Right lobe of liver (tissue), 6 donors: ENCODE data around the gene AGPAT2. TPM values are rescaled to one million over a fixed set of nuclear protein-coding genes. Genes with fewer than 3 reads are reported as not detected.

Experiments
- ATAC-seq, 4 donors: fragments of 200-7000 bp; cut with Tn5 transposase; one replicate each; pipeline ENCODE4 v1.9.1; 2020; ENCODE audit warnings: mild to moderate bottlenecking in 4 of 4, moderate library complexity in 4 of 4
- DNase-seq, 3 donors: peaks; one replicate each; pipeline ENCODE4 v3.0.0-alpha.2; 2020
- H3K27ac ChIP-seq, 3 donors: fragments of 200-600 bp; one replicate each; pipeline ENCODE4 v1.8.0; 2022
- H3K27me3 ChIP-seq, 2 donors: fragments of 200-600 bp; one replicate each; pipeline ENCODE4 v1.8.0; 2022
- H3K36me3 ChIP-seq, 4 donors: fragments of 200-600 bp; sonication (generic) in 1 of 4; one replicate each; pipeline versions ENCODE4 v1.5.1 to v1.8.0; 2017 to 2022; ENCODE audit warnings: control low read depth in 1 of 4
- H3K4me1 ChIP-seq, 4 donors: fragments of 200-600 bp; sonication (generic) in 1 of 4; one replicate each; pipeline versions ENCODE4 v1.5.1 to v1.8.0; 2017 to 2022; ENCODE audit warnings: control low read depth in 1 of 4
- H3K4me3 ChIP-seq, 3 donors: fragments of 200-600 bp; one replicate each; pipeline ENCODE4 v1.8.0; 2022
- H3K9me3 ChIP-seq, 4 donors: fragments of 200-600 bp; sonication (generic) in 1 of 4; one replicate each; pipeline versions ENCODE4 v1.5.1 to v1.8.0; 2017 to 2022; ENCODE audit warnings: control low read depth in 1 of 4
- POLR2A ChIP-seq: fragments of 450-650 bp; IDR thresholded peaks from one replicate; pipeline ENCODE4 v1.6.1; 2017; ENCODE audit warnings: antibody characterized with exemption, mild to moderate bottlenecking
- WGBS: methylation state at CpG from one replicate; pipeline ENCODE4 v1.1.6; 2018; ENCODE audit warnings: low coverage, low lambda C conversion rate; ENCODE audit not compliant: insufficient coverage; ENCODE audit errors: missing lambda C conversion rate; 5-methylcytosine and 5-hydroxymethylcytosine counted together
- intact Hi-C, 2 donors: fragments of 100-400 bp; cut with DNase I; formaldehyde crosslinking; loops; one replicate each; pipeline versions ENCODE4 v1.11.2 to v1.14.1; 2022
- total RNA-seq, 6 experiments: library from RNA; depleted of rRNA in 2 of 6; stranded (reverse); fragments of >200 nt in 2 of 6; fragmentation: NEBNext Ultra II Directional in 3 of 6; extraction: Animal tissue kit (Norgen Biotek cat#: 25700) in 3 of 6; gene quantifications; one replicate each; pipeline versions ENCODE4 v1.1.0 to v1.2.4, GENCODE V29; 2016 to 2023
- TF ChIP-seq, protein P1 (sequence below), 4 donors: fragments of 200-600 bp in 3 of 4; fragments of 450-650 bp in 1 of 4; IDR thresholded peaks; one replicate each; pipeline versions ENCODE4 v1.5.1 to v1.8.0; 2016 to 2022; ENCODE audit warnings: antibody characterized with exemption in 4 of 4, mild to moderate bottlenecking in 2 of 4
- donor health status: DM: no; HTN: yes; CAD: no.
- donor health status: DM: no; HTN: no; CAD: no.
- donor health status: DM: no; HTN: no; CAD: no.
- donor health status: DM: no; HTN: yes; CAD: no.
- donor health status: DM: no; HTN: yes; CAD: no.

The AGPAT2 gene
- total RNA-seq, 6 experiments from 2014 or later: 117 to 379 (median 184) TPM

DNA sequence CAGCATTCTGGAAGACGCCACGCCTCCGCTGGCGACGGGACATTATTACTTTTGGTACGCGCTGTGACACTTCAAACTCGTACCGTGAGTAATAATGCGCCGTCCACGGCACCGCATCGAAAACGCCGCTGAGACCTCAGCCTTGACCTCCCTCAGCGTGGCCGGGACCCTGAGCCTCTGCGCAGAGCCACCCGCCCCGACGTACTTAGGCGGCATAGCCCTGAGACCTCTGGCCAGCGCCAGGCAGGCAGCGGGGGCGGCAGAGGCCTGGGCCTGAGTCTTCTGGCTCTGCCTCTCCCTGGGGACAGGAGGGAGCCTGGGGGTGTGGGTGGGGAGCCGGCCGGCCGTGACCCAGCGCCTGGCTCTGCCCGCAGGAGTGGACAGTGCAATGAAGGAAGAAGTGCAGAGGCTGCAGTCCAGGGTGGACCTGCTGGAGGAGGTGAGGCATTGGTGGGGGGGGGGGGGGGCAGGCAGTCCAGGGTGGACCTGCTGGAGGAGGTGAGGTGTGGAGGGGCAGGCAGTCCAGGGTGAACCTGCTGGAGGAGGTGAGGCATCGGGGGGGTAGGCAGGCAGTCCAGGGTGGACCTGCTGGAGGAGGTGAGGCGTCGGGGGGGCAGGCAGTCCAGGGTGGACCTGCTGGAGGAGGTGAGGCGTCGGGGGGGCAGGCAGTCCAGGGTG, 16.5 kb downstream of the AGPAT2 start:
- no peak for TF ChIP-seq POLR2A
- TF ChIP-seq, protein P1, sequence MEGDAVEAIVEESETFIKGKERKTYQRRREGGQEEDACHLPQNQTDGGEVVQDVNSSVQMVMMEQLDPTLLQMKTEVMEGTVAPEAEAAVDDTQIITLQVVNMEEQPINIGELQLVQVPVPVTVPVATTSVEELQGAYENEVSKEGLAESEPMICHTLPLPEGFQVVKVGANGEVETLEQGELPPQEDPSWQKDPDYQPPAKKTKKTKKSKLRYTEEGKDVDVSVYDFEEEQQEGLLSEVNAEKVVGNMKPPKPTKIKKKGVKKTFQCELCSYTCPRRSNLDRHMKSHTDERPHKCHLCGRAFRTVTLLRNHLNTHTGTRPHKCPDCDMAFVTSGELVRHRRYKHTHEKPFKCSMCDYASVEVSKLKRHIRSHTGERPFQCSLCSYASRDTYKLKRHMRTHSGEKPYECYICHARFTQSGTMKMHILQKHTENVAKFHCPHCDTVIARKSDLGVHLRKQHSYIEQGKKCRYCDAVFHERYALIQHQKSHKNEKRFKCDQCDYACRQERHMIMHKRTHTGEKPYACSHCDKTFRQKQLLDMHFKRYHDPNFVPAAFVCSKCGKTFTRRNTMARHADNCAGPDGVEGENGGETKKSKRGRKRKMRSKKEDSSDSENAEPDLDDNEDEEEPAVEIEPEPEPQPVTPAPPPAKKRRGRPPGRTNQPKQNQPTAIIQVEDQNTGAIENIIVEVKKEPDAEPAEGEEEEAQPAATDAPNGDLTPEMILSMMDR (IDR thresholded peaks at IDR 0.05): no peak
- Histone ChIP-seq H3K27me3 (no peaks in the 10 kb centered on the region), H3K4me3 (no peak overlapping the region), H3K27ac (no peak overlapping the region), H3K4me1 (peaks cover 0 to 38% (median 19%) of the 10 kb centered on the region in 4 donors), H3K9me3 (no peaks in the 10 kb centered on the region), H3K36me3 (peaks cover 0 to 14% (median 6%) of the 10 kb centered on the region in 4 donors)
- DNase-seq: peak in 1 of 3 donors; percentile 42
- whole genome bisulfite sequencing: 32% methylated on average over 4 of the region's 36 CpGs
- no peak for ATAC-seq
- intact Hi-C loops: no loop called here

DNA sequence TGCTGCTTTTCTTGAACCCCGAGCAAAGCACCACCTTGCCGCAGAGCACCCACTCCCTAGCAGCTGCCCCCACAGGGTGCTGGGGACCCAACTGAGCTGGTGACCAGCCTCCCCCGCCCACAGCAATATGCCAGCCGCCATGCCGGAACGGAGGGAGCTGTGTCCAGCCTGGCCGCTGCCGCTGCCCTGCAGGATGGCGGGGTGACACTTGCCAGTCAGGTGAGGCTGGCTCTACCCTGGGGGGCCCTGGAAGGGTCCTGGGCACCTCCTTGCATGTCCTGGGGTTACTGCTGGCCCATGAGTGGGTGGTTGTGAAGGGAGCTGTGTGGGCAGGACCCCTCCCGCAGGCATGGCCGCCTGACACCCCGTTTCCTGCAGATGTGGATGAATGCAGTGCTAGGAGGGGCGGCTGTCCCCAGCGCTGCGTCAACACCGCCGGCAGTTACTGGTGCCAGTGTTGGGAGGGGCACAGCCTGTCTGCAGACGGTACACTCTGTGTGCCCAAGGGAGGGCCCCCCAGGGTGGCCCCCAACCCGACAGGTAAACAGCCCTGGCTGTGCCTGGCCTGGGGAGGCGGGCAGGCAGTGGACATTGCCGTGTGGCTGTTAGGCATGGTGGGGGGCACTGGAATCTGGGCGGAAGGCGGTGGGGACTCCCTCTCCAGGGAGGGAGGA, 17.3 kb downstream of the AGPAT2 start:
- WGBS: 66% methylated on average over 7 of the region's 23 CpGs
- ATAC-seq: no peak
- no peak overlapping the region for H3K4me3 ChIP-seq
- intact Hi-C loops: no loop called here
- H3K27ac ChIP-seq: peak overlapping the region in 1 of 3 donors; percentile 22
- H3K4me1 ChIP-seq: peaks cover 0 to 40% (median 18%) of the 10 kb centered on the region in 4 donors
- TF ChIP-seq POLR2A: no peak
- TF ChIP-seq, protein P1 (IDR thresholded peaks at IDR 0.05): no peak
- H3K27me3 ChIP-seq: no peaks in the 10 kb centered on the region
- H3K9me3 ChIP-seq: no peaks in the 10 kb centered on the region
- DNase-seq: peak in 1 of 3 donors; percentile 53
- H3K36me3 ChIP-seq: peaks cover 0 to 14% (median 6%) of the 10 kb centered on the region in 4 donors

DNA sequence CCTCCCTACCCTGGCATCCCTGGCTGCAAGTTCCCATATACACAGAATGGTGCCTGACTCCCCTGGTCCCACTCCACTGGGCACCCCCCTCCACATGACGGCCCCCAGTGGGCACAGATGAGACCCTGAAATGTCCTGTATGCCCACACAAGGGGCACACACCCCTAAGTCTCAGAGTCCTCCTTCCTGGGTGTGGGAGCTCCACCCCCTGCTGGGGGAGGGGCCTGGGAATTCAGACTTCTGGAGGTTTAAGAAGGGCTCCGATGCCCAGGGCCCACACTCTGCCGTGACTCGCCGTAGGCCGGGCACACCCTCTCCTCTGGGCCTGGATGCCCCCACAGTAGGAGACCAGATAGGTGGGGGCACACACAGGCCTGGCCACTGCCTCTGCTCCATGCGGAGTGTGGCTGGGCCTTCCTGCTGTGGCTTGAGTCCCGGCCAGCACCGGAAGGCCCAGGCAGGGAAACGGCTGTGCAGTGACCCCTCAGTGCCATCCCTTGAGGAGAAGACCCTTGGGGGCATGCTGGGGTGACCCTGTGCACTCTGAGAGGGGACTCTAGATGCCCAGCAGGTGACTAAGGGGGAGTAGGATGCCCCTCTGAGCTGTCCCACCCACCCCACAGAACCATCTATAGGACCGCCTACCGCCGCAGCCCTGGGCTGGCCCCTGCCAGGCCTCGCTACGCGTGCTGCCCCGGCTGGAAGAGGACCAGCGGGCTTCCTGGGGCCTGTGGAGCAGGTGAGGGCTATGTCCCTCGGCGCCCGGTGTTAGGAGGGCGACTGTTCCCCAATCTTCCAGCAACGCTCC, 18.1 kb downstream of the AGPAT2 start:
- intact Hi-C loops: no loop called here
- H3K27me3 ChIP-seq: no peaks in the 10 kb centered on the region
- ATAC-seq: peak; percentile 0 to 2 (median 0)

More for the DNA sequence above, 18.1 kb downstream of the AGPAT2 start:
- Histone ChIP-seq H3K36me3 (peaks cover 0 to 14% (median 6%) of the 10 kb centered on the region in 4 donors), H3K27ac (peak overlapping the region in 1 of 3 donors; percentile 22), H3K4me3 (peak overlapping the region in 2 of 3 donors; percentile 7 to 58), H3K4me1 (peaks cover 0 to 33% (median 15%) of the 10 kb centered on the region in 4 donors), H3K9me3 (no peaks in the 10 kb centered on the region)
- peak in 1 of 3 donors; percentile 49 for DNase-seq
- no peak for TF ChIP-seq POLR2A
- TF ChIP-seq, protein P1 (IDR thresholded peaks at IDR 0.05): no peak
- 20% methylated on average over 1 of the region's 23 CpGs for WGBS
